ENCODE data around the gene LRP1.

DNA sequence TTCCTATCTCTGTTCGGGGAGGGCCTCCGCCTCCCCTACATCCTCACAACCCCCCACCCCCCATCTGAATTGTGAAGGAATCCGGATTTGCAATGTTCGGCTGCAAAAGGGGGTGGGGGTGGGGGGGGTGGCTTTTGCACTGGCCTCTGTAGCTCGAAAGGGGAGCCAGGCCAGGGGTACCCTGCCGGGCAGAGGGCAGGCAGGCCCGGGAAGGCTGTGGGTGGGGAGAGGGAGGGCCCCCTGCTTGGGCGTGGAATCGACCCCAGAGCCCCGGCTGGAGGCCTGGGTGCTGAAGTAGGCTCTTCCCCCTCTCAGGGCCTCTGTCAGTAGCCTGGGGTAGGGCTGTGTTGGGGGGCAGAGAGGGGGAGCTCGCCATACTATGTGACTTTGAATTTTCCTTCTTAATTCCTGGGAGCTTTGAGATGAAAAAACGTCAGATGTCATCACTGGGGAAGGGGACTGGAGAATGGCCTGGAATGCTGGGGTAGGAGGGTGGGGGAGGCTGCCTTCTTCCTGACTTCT is 1.1 kb downstream of the LRP1 start:
- TF ChIP-seq, protein P1, sequence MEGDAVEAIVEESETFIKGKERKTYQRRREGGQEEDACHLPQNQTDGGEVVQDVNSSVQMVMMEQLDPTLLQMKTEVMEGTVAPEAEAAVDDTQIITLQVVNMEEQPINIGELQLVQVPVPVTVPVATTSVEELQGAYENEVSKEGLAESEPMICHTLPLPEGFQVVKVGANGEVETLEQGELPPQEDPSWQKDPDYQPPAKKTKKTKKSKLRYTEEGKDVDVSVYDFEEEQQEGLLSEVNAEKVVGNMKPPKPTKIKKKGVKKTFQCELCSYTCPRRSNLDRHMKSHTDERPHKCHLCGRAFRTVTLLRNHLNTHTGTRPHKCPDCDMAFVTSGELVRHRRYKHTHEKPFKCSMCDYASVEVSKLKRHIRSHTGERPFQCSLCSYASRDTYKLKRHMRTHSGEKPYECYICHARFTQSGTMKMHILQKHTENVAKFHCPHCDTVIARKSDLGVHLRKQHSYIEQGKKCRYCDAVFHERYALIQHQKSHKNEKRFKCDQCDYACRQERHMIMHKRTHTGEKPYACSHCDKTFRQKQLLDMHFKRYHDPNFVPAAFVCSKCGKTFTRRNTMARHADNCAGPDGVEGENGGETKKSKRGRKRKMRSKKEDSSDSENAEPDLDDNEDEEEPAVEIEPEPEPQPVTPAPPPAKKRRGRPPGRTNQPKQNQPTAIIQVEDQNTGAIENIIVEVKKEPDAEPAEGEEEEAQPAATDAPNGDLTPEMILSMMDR (IDR thresholded peaks at IDR 0.05; ENCODE audit: poor library complexity): no peak
- TF ChIP-seq EZH2 (IDR thresholded peaks at IDR 0.05; ENCODE audit: borderline replicate concordance): no peak
- no peak for TF ChIP-seq EZH2phosphoT487 (IDR thresholded peaks at IDR 0.05; ENCODE audit: low read depth, severe bottlenecking, unreplicated experiment)
